ENCODE results near the gene SLC44A4.
A peak's percentile ranks its signal among the peaks of the same experiment; 100 is the strongest.
"Not testable (repeated sequence)": the region's sequence is repeated elsewhere in the genome, so short reads cannot be mapped to it uniquely, and the experiment has no call there.

The SLC44A4 gene

DNA sequence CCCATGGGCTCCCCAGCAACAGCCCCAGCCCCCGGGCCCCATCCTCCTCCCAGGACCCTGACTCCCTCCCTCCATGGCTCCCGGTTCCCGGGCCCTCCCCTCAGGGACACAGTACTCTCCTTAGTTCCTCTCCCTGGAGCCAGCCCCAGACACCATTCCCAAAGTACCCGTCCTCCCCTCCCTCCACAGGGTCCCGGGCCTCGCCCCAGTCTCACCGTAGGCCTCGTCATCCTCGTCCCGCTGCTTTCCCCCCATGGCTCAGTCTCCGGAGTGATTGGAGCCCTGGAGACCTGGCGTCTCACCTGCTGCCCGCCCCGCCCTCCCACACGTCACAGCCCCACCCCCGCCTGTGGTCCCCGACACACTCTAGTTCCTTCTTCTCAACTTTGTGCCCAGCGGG is at the start of gene SLC44A4:
TSS of gene SLC44A4 (minus strand) at position 272 of the 400 bp plus-strand sequence. CDS start at position 255, 17 bp downstream.
- no peak for DNase-seq

DNA sequence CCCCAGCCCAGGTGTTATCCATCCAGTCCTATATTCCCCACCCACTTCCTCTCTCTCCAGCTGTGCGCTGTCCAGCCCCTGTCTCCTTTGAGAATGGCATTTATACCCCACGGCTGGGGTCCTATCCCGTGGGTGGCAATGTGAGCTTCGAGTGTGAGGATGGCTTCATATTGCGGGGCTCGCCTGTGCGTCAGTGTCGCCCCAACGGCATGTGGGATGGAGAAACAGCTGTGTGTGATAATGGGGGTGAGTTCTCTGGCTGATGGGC is 49.8 kb upstream of the SLC44A4 start:
- DNase-seq = no peak

DNA sequence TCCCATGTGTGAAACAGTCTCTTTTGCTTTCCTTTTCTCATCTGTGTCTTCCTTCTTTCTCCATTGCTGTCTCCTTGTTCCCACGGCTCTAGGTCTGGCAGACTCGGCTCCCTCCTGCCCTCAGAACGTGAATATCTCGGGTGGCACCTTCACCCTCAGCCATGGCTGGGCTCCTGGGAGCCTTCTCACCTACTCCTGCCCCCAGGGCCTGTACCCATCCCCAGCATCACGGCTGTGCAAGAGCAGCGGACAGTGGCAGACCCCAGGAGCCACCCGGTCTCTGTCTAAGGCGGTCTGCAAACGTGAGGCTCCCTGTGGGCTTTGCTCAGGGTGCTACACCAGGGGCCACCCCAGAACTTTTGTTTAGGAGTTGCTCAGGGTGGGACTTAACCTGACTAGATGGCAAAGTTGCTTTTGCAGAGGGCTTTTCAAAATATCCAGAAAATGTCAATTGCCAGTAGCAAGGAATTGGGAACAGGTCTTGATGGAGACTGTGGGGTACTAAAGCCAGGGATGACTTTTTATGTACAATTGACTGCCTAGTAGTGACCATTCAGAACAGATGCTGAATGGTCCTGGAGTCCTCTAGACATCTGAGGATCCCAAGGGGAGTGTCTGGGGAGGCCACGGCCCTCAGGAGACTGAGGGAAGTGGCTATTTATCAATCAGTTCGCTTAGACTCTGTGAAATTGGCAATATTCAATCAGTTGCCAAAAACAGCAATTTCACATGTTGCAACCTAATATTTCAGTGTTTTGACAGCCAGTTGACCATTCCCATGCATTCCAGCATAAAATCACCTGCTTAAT is 49.3 kb upstream of the SLC44A4 start:
- no peak for DNase-seq

DNA sequence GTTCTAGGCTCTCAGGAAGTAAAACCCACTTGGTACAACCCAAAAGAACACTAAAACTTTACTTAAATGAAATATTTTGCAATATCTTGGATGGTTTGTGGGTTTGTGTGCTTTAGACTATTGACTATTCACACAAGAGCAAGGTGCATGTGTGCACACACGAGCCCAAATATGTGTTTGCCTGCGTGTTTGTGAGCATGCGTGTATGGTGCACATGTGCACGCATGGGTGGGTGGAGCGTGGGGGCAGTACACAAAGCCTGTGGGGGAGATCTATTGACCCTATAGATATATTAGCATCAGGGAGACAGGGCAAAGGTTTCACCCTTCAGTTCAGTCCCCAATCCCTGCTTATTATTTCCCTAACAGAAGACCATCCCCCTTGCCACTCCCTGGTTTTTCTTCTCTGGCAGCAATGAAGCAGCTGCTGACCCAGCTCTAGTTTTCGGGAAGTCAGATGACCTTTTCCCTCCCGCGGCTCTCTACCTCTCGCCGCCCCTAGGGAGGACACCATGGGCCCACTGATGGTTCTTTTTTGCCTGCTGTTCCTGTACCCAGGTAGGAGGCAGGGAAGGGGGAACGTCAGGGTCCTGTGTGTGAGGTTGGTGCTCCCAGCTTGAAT is 48.6 kb upstream of the SLC44A4 start, which contains the start of gene C2:
TSS of gene C2 (plus strand) at position 476 of the 621 bp plus-strand sequence. CDS start at position 512, 36 bp downstream.
- no peak for DNase-seq

DNA sequence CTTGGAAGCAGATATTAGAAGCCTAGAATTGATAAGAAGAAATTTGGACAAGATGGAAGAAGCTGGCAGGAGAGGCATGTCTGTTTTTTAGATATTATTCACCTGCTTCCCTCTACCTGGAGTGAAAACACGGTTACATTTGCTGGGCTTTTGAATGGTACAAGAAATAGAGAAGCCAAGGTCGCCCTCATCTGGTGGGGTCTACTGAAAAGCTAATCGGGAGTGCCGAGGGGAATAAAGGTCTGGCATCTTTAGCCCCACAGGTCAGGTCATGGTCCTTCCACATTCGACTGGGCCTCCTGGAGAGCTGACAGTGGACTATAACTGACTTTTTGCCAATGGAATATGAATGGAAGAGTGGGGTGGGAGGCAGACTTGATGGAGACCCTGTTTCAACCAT is 44.1 kb upstream of the SLC44A4 start:
- no peak for DNase-seq

DNA sequence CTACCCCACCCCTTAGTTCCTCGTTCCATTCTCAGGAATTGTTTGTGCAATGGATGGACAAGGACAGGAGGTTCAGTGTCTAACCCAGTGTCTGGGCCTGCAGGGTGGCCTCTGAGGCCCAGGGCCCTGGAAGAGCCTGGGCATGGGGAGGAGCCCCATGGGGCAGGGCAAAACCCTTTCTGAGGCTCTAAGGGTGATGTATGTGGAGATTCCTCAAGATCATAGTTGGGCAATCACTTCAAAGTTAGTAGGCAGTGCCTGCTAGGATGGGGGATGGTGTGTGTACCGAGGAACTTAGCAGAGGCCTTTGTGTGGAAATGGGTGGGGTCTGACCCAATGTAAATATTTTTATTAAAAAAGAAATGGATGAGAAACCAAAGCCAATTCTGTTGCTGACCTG is 42.0 kb upstream of the SLC44A4 start:
- DNase-seq = no peak

DNA sequence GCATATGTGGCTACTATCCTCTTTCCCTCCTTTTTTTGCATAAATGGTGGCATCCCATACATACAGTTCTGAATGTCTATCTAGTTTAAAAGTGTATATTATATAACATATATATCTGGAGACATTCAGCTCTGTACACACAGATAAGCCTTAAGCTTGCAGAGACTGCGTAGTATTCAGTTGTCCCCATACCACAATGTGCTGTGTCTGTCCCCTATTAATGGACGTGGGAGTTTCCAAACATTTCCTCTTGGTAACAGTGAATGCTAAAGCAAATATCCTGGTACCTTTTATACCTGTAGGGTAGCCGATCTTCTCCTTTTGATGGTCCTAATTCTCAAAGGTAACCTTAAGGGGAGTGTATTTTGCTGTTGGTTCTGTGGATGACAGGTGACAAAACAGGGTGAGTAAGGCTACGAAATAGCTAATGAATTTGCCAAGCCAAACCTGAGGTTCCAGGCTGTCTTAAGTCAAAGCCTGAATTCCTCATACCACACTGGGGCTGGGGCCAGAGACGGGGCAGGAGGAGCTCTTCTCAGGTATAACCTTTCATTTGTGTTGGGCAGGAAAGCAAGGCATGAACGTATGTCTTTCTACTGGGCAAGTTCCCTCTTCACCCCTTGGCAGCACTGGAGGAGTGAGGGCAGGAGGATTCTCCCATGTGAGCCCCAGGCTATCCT is 41.0 kb upstream of the SLC44A4 start:
- no peak for DNase-seq

DNA sequence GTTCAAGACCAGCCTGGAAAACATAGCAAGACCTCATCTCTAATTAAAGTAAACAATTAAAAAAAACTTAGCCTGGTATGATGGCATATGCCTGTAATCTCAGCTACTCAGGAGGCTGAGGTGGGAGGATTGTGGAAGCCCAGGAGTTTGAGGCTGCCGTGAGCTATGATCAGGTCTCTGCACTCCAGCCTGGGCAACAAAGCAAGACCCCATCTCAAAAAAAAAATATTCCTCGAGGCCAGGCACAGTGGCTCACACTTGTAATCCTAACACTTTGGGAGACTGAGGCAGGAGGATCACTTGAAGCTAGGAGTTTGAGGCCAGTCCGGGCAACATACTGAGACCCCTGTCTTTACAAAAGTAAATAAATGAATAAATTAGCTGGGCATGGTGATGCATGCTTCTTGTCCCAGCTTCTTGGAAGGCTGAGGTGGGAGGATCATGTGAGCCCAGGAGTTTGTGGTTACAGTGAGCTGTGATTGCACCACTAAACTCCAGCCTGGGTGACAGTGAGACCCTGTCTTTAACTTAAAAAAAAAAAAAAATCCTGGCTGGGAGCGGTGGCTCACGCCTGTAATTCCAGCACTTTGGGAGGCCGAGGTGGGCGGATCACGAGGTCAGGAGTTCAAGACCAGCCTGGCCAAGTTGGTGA is 39.4 kb upstream of the SLC44A4 start:
- DNase-seq = no peak

DNA sequence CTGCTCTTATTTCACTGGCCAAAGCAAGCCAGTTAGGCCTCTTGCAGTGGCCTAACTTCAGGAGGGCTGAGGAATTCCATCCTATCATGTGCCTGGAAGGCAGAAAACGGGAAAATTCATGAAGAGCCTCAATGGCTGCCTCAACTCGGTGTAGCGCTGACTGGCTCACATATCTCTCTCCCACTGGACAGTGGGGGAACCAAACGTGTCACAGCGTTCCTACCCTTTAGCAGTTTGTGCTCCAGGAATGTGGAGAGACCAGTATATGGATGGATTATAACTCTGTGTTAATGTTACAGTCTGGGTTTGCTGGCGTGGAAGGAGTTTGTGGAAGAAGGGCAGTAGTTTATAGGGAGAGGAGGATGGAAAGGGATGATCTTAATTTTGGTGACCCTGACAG is 37.0 kb upstream of the SLC44A4 start:
- no peak for DNase-seq

DNA sequence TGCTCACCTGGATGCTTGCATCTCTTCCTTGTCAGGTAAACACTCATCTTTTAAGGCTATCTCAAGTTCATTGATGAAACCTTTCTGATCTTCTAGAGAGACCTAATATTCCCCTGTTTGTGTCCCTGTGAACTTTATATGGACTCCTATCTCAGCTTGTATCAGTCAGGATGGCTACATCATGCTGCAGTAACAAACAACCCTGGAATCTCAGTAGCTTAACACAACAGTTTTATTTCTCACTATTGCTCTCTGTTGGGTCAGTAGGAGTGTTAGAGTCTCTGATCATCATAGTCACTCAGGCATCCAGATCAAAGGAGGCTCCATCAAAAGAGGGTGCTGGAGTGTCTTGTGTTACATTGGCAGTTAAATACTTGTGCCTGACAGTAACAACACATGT is 36.6 kb upstream of the SLC44A4 start:
- DNase-seq = no peak

DNA sequence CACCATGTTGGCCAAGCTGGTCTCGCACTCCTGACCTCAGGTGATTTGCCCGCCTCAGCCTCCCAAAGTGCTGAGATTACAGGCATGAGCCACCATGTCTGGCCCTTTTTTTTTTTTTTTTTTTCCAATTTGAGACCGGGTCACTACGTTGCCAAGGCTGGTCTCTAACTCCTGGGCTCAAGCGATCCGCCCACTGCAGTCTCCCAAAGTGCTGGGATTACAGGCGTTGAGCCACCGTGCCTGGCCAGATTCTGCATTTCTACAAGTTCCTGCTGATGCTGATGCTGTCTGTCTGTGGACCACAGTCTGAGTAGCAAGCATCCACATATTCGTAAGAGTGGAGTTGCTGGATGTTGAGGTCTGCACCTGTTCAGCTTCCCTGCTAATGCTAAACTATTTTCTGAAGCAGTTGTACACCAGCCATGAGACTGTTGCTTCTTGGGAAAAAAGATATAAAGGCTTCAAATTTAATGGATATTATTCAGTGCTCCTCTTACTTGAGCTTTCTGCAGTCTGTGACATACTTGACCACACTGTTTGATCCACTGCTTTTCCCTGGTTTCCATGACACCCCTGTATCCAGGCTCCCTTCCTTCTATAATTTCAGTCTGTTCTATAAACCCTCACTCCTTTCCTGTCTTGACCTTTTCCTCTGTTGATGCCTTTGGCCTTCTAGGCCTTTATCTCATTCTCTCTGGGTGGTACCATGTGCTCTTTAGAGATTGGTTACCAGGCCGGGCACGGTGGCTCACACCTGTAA is 33.2 kb upstream of the SLC44A4 start:
- DNase-seq = no peak

DNA sequence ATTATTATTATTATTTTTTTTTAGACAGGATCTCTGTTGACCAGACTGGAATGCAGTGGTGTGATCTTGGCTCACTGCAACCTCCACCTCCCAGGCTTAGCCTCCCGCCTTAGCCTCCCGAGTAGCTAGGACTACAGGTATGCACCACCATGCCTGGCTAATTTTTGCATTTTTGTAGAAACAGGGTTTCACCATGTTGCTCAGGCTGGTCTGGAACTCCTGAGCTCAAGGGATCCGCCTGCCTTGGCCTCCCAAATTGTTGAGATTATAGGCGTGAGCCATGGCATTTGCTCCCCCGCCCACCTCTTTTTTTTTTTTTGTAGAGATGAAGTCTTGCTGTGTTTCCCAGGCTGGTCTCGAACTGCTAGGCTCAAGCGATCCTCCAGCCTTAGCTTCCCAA is 30.5 kb upstream of the SLC44A4 start:
- not testable (repeated sequence) for DNase-seq

DNA sequence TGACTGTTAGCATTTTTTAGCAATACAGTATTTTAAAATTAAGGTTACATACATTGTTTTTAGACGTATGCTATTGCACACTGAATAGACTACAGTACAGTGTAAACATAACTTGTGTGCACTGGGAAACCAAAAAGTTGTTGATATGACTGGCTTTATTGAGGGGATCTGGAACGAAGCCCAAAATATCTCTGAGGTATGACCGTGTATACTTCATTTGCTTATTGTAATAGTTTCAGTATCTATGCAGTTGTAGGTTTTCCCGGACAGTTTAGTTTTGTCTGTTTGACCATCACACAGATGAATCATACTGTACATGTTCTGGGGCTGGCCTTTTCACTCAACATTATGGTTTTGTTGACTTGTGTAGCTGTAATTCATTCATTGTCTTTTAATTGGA is 30.0 kb upstream of the SLC44A4 start:
- no peak for DNase-seq

DNA sequence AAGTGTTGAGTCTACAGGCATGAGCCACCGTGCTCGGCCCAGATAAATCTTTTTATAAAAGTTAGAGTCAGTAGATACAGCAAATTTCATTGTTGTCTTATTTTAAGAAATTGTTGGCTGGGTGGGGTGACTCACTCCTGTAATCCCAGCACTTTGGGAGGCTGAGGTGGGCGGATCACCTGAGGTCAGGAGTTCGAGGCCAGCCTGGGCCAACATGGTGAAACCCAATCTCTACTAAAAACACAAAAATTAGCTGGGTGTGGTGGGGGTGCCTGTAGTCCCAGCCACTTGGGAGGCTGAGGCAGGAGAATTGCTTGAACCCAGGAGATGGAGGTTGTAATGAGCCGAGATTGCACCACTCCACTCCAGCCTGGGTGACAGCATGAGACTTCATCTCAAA is 29.5 kb upstream of the SLC44A4 start:
- DNase-seq = not testable (repeated sequence)

DNA sequence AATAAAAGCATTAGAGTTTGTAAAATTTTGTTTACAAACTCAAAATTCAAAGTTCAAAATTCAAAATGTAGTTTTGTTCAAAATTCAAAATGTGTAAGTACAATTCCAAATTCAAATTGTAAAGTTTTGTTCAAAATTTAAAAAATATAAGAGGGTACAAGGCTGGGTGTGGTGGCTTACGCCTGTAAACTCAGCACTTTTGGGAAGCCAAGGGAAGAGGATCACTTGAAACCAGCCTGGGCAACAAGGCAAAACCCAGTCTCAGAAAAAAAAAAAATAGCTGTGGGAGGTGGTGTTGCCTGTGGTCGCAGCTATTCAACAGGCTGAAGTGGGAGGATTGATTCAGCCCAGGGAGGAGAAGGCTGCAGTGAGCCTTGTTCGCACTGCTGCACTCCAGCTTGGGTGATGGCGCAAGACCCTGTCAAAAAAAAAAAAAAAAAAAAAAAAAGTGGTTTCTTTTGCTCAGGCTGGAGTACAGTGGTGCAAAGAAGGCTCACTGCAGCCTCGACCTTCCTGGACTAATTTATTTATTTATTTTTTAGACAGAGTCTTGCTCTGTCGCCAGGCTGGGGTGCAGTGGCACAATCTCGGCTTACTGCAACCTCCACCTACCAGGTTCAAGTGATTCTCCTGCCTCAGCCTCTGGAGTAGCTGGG is 28.5 kb upstream of the SLC44A4 start:
- no peak for DNase-seq

DNA sequence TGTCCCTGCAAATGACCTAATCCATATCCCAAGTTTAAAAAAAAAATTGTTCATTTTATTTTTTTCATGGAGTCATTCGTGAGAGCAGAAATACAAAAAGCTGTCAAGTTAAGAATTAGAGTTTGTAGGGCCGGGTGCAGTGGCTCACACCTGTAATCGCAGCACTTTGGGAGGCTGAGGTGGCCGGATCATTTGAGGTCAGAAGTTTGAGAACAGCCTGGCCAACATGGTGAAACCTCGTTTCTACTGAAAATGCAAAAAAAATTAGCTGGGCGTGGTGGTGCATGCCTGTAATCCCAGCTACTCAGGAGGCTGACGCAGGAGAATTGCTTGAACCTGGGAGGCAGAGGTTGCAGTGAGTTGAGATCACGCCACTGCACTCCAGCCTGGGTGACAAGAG is 27.9 kb upstream of the SLC44A4 start:
- DNase-seq = not testable (repeated sequence)

DNA sequence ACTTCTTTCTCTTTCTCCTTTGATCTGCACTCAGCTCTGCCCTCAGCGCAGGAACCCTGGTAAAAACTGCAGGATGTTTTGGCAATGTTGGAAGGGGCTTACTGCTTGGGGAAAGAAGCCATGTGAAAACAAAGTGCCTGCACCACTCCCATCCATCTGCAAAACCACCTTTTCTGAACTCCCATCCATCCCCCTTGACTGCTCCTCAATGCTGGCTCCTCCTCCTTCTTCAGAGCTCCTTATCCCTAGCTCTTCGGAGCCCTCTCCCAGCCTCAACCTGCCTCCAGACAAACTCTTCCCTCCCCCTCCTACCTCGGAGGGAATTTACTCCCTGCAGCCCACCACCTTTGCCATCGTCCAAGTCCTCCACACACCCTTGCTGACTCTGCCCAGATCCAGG is 27.3 kb upstream of the SLC44A4 start:
- DNase-seq = no peak

DNA sequence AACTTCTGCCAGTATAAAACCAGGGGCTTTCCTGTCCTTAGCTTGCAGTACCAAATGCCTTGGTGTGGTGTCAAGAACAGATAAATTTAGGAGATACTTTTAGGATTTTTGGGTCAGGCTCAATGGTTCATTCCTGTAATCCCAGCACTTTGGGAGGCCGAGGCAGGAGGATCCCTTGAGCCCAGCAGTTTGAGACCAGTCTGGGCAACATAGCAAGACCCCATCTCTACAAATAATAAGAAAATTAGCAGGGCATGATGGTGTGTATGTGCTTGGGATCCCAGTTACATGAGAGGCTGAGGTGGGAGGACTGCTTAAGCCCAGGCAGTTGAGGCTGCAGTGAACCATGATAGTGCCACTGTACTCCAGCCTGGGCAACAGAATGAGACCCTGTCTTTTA is 26.2 kb upstream of the SLC44A4 start:
- DNase-seq = no peak

DNA sequence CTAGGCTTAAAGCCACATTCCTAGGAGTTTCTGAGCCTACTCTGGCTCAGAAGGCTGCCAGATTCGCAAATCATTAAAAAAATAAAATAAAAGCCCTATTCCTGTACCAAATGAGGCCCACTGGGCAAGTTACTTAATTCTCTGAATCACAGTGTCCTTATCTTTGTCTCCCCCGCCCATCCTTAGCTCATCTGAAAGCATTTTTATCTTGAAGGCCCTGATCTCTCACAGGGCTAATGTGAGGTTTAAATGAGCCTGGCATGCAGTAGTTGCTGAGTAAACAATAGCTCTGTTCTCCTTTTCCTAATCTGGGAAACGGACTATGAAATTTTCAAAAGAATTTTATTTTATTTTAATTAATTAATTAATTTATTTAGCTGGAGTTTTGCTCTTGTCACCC is 25.2 kb upstream of the SLC44A4 start:
- DNase-seq = no peak

DNA sequence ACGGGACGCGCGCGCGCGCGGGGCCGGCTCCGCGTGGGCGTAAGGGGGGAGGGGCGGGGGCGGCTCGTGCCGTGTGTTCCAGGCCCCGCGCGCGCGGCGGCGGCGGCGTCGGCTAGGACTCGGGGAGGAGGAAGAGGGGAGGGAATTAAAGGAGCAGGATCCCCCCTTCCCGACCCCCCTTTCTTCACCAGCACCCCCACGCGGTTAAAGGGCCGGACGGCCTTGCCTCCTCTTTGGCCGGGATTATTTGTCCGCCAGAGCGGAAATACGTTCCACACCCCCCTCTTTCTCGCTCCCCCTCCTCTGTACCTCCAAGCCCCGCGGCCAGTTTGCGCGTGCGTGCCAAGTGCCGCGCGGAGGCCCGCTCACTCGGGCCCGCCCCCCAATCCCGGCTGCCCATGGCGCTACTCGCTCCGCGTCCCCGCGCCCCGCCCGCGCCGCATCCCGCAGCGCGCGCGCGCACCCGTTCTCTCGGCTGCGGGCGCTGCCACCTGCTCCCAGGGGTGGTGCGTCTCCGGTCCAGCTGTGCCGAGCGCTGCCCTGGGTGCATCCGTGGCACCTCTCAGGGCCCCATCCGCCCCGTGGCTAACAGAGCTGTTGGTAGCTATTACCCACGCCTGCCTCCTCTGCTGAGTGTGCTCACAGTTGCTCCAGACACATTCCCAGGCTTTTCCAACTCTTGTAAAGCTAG is 23.3 kb upstream of the SLC44A4 start, which contains the start of gene ZBTB12:
TSS of gene ZBTB12 (minus strand) at position 134 of the 691 bp plus-strand sequence. CDS start 781 bp downstream, outside the sequence.
- peak; percentile 73 to 94 for DNase-seq

DNA sequence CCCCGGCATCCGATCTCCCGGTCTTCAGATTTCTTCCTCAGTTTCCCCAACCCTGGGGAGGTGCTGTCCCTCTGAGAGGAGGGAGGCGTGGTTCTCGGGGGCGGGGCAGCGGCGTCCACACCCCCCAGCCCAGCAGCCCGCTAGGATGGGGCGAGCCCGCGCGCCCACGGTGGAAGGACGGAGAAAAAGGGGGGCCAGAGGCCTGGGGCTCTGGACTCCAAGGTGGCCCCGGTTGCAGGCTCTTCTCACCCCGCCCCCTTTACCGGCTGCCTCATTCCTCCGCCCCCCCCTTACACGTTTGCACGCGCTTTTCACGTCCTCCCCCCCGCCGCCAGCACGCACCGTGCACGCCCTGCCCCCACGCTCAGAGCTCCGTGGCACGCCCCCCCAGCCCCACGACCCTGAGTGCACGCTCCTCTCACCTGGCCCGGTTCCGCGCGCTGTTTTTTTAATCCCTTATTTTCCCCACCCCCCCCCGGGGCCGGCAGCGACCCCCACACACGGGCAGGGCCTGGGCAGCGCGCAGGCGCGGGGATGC is 22.7 kb upstream of the SLC44A4 start:
- DNase-seq = peak in 1 of 2 experiments; percentile 59
